ENCODE results near the gene TRIM15.
"Not testable (repeated sequence)": the region's sequence is repeated elsewhere in the genome, so short reads cannot be mapped to it uniquely, and the experiment has no call there.

Gene TRIM15

GRCh38 chr6:30163090-30163917 lies at the start of gene TRIM15:
Gene TRIM15 (plus strand): TSS chr6:30163546. CDS start chr6:30163685, 139 bp downstream.
- no peak for DNase-seq

GRCh38 chr6:30113841-30114240 lies 49.5 kb upstream of the TRIM15 start:
- no peak for DNase-seq

GRCh38 chr6:30116724-30117123 lies 46.6 kb upstream of the TRIM15 start:
- no peak for DNase-seq

- DNase-seq = not testable (repeated sequence)
Measured at GRCh38 chr6:30118691-30119090, 44.7 kb upstream of the TRIM15 start.

GRCh38 chr6:30121446-30122366 lies 41.6 kb upstream of the TRIM15 start:
- DNase-seq = no peak

- no peak for DNase-seq
Measured at GRCh38 chr6:30122515-30122914, 40.8 kb upstream of the TRIM15 start.

GRCh38 chr6:30127238-30128093 lies 35.9 kb upstream of the TRIM15 start:
- DNase-seq = peak in 1 of 51 donors; percentile 2

- DNase-seq = no peak
Measured at GRCh38 chr6:30129265-30130178, 33.8 kb upstream of the TRIM15 start.

GRCh38 chr6:30130179-30130679 lies 33.1 kb upstream of the TRIM15 start:
- no peak for DNase-seq

GRCh38 chr6:30130887-30131862 lies 32.2 kb upstream of the TRIM15 start:
- peak in 36 of 51 donors; percentile 1 to 74 (median 25) for DNase-seq

GRCh38 chr6:30131947-30132497 lies 31.3 kb upstream of the TRIM15 start:
- DNase-seq = no peak

GRCh38 chr6:30135147-30135546 lies 28.2 kb upstream of the TRIM15 start:
- no peak for DNase-seq

- no peak for DNase-seq
Measured at GRCh38 chr6:30135757-30136156, 27.6 kb upstream of the TRIM15 start, which contains the start of gene TRIM40. Gene TRIM40 (plus strand): TSS chr6:30136140. CDS start chr6:30137037, 897 bp downstream.

GRCh38 chr6:30136570-30137286 lies 26.6 kb upstream of the TRIM15 start:
- no peak for DNase-seq

- DNase-seq = not testable (repeated sequence)
Measured at GRCh38 chr6:30140240-30140639, 23.1 kb upstream of the TRIM15 start.

GRCh38 chr6:30142665-30143064 lies 20.7 kb upstream of the TRIM15 start:
- DNase-seq = no peak

GRCh38 chr6:30143780-30144179 lies 19.6 kb upstream of the TRIM15 start:
- DNase-seq = no peak

GRCh38 chr6:30144811-30145210 lies 18.5 kb upstream of the TRIM15 start:
- DNase-seq = no peak

Data from hypothalamus (tissue), 51 donors.